Activated CD8-positive, alpha-beta memory T cell treated with anti-CD3 and anti-CD28 coated beads for 4 hours (primary cell): ENCODE measurements around the gene ADAMTS9.
"Not testable (repeated sequence)": the region's sequence is repeated elsewhere in the genome, so short reads cannot be mapped to it uniquely, and the experiment has no call there.

Experiments used
- DNase-seq, 2 donors: peaks; one replicate each; pipeline ENCODE4 v3.0.0-alpha.2; 2020; ENCODE audit warnings: low read depth in 2 of 2

The ADAMTS9 gene

GRCh38 chr3:64575211-64575844, 112.5 kb downstream of the ADAMTS9 start:
- no peak for DNase-seq

DNA sequence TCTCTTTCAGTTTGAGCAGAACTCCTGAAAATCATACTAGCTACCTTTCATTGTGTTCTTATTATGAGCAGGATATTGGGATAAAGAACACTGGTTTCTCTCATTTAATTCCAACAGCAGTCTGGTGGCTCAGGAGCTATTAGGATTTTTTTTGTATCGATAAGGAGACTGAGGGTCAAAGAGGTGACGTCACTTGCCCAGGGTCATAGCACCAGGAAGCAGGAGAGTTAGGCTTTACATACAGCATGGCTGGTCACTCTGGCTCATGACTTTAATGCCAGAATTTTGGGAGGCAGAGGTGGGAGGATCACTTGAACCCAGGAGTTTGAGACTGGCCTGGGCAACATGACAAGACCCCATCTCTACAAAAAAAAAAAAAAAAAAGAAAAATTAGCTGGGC, 113.6 kb downstream of the ADAMTS9 start:
- no peak for DNase-seq

GRCh38 chr3:64571982-64572381, 115.8 kb downstream of the ADAMTS9 start:
- no peak for DNase-seq

DNA sequence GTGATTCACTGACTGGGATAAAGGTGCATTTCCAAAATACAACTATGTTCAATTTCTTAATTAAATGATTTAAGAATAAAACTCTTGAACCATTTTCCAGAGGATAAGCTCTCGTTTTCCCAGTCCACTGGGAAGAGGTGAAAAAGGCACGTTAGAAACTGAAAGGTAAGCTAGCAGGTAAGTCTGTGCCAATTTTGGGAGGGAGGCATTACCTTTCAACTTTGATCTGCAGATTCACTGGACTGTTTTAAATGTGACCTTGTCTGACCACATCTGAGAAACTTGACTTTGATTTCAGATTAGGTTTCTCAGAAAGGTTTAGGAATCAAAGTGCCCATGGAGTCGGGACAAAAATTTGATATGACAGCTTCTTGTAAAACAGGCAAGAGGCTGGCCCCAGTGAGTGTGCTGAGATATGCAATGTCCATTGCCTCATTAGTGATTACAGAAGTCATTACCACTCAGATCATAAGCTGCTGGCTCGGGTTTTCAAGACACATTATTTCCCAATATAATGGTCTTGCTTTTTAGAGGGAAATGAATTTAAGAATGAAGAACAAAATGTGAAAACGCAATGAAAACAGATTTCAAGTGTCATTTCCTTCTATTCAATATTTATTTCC, 118.8 kb downstream of the ADAMTS9 start:
- no peak for DNase-seq

DNA sequence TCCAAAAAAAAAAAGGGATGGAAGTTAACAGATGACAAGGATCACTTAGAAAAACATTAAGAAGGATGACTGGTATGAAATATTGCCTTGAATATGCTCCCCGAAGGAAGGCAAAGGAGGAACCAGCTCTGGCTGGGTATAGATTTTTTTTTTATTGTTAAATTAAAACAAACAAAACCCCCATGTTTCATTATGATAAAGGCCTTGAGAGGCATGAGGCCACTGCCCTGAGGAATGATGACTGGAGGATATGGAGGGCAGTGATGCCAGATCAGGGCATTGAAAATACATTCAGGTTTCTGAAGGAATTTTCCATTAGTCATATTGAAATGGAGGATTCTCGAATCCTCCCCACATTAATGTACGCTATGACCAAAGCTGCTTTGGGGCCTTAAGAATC, 120.9 kb downstream of the ADAMTS9 start:
- DNase-seq: no peak

- no peak for DNase-seq
Observed at GRCh38 chr3:64563751-64564150, 124.0 kb downstream of the ADAMTS9 start.

DNA sequence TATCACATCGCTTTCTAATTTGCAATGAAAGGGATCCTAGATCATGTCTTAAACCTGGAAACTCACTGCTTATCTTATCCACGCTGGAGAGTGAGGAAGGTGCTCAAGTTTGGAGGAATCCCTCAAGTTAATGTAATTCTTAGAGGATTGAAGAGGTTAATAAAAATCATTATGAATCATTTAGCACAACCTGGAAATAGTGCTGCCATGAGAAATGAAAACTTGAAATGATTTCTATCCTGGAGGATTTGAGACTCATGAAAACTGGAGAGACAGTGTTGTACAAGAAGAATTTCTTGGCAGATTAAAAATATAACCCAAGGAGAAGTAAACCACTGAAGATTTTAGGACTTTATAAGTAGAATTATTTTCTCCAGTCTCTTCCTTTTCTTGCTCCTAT, 125.9 kb downstream of the ADAMTS9 start:
- no peak for DNase-seq

DNA sequence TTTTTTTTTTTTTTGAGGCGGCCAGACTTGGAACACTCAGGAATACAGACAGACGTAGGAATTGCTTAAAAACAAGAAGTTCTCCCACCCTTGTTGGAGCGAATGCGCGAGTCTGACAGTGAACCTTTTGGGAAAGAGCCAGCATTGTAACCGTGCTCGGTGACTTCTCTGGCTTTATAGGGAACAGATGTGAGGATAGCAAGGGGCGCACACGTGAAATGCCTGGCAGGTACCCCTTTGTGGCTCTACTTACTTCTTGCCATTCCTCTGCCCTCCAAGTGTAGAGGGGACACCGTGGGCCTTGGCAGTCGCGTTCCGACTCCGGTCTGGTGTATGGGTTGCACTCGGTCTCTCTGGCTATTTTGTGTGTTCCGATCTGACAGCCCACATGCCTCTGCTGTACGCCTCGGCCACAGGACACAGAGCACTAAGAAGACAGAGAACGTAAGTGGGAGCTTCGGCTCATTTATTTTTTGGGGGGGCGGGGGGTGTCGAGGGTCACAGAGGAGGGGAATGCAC, 126.4 kb downstream of the ADAMTS9 start:
- DNase-seq: no peak

DNA sequence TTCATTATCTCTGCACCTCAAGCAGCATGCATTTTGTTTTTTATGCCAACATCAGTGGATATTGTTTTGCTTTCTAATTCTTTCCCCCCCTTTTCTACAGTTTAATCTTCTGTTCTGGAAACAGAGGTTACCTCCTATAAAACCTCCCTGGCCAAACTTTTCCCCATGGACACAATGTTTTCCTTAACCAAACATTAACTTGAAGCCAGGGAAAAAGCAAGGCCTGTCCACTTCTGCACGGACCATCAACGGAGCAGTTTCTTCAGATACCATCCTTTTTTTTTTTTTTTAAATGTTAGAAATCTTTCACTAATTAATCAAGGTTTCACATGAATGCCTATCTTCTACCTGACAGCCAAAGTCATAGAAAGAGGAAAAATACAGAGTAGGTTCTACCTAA, 127.0 kb downstream of the ADAMTS9 start:
- DNase-seq: no peak

DNA sequence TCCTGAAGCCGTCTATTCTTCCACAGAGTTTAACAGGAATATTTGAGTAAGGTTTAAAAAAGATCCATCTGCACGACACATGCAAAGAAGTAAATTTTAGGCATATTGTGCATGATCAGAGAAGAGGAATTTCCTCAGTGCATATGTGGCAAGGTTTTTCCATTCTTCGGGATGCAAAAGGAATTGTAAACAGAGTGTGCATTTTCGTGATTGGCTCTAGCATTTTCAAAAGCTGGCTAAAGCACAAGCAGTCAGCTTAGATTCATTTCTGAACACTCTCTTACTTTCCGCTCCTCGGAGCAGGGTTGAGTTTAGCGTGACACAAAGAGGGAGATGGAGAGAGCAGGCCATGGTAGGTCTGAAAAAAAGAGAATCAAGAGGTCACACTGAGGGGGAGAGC, 128.2 kb downstream of the ADAMTS9 start:
- DNase-seq: no peak

- no peak for DNase-seq
Observed at GRCh38 chr3:64556046-64556445, 131.8 kb downstream of the ADAMTS9 start.

- no peak for DNase-seq
Observed at GRCh38 chr3:64555351-64555750, 132.4 kb downstream of the ADAMTS9 start.

DNA sequence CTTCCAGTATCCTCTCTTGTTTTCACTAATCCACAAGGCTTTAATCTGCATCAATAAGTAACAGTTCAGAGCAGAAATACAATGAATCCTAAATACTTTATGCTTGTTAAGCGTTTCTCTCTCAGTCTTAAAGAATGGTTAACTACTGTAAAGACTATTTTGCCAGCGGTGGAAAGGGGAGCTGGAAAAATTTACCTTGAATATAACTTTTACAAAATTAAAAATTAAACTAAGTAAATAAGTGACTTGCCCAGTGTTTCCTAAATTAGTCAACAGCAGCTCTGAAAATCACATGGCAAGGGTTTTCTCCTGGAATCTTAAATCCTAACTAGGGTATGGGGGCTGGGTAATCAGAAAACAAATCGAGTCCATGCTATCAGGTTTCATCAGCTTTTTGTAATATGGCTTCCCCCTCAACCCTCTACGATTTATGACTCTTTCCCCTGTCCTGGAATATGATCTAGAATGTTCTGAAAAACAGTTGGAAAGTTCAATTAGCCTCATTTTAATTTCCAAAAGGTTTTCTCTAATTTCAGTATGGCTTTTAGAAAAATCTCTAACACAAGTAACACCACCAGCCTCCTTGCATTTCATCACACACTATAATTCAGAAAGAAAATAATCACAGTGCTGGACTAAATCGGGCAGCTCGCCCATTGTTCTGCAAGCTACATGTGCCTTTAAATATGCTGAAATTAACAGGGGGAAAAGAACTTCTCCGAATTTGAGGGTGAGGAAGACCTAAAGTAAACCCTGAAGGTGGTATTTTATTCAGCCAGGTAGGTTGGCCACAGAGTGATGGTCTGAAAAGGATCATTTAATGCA, 133.5 kb downstream of the ADAMTS9 start:
- no peak for DNase-seq

GRCh38 chr3:64552966-64553365, 134.8 kb downstream of the ADAMTS9 start:
- no peak for DNase-seq

DNA sequence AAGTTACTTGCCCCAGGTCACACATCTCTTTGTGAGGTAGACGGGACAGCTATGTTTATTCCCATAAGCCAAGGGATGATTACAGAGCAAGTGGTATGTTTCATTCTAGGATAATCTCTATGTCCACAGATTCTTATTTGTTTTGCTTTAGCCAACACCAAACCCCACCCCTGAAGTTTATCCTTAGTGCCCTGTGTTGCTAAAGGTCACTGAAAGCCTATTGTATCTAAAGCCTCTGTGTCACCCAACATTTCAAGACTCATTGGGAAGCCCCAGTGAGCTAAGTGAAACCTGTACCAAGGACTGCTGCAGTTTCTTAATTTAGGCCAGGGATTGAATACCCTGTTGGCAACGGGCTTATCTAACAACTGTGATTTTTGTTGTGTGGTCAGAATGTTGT, 135.6 kb downstream of the ADAMTS9 start:
- no peak for DNase-seq

DNA sequence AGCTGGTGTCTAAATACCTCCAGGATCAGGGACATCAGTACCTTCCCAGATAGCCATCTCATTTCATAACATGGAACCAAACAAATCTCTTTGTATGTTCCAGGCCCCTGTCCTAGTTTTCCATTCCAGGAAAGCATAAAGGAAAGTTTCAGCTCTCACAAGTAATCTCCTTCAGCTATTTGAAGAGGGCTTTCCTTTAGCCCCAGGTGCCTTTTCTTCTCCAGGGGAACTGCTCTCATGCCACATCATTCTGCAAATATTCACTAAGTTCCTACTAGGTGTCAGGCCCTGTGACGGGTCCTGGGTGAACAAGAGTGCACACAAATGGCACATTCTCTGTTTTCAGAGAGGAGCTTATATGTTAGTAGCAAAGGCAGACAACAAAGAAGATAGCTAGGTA, 136.1 kb downstream of the ADAMTS9 start:
- no peak for DNase-seq

DNA sequence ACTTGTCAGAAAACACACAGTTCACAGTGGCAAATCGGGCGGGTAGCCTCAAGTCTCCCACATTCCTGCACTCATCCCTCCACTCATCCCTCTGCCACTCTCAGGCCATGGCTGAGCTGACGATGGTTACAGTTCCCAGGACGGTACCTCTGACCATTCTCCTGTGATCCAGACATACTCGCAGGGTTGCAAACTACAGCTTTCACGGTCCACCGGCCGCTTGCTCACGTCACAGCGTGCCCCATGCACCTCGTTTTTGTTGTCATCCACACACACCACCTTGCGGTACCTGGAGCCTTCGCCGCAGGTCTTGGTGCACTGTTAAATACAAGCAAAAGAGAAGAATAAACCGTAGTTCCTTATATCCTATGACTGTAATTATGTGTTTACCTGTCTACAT, 137.1 kb downstream of the ADAMTS9 start:
- no peak for DNase-seq

GRCh38 chr3:64549869-64550268, 137.9 kb downstream of the ADAMTS9 start:
- no peak for DNase-seq

GRCh38 chr3:64548200-64548889, 139.5 kb downstream of the ADAMTS9 start:
- DNase-seq: no peak

GRCh38 chr3:64546856-64547255, 140.9 kb downstream of the ADAMTS9 start:
- no peak for DNase-seq

- not testable (repeated sequence) for DNase-seq
Observed at GRCh38 chr3:64545239-64545638, 142.6 kb downstream of the ADAMTS9 start.

GRCh38 chr3:64541803-64542202, 146.0 kb downstream of the ADAMTS9 start:
- no peak for DNase-seq
